ENCODE data around the gene GOLGA6C.
"Not testable (repeated sequence)": the region's sequence is repeated elsewhere in the genome, so short reads cannot be mapped to it uniquely, and the experiment has no call there.

GRCh38 chr15:75299311-75299688 is 41.2 kb downstream of the GOLGA6C start:
- TF ChIP-seq CTCF (IDR thresholded peaks at IDR 0.05; ENCODE audit: low read length): peak; percentile 36
- not testable (repeated sequence) for TF ChIP-seq EZH2 (optimal IDR thresholded peaks at IDR 0.05; ENCODE audit: low read depth, low read length)

Measured in MM.1S (cell line).